WTC11 (cell line): Measurements from ENCODE around the gene ZNF311. TPM values are rescaled to one million over a fixed set of nuclear protein-coding genes. Genes with fewer than 3 reads are reported as not detected.
A peak's percentile ranks its signal among the peaks of the same experiment; 100 is the strongest.

ENCODE experiments used
- ATAC-seq: fragments of 200-7000 bp; cut with Tn5 transposase; 2 replicates; pipeline ENCODE4 v1.10.0; 2021; ENCODE audit warnings: mild to moderate bottlenecking, moderate library complexity
- CTCF ChIA-PET: fragments of 300-600 bp; sonication (Branson Sonifier 250); formaldehyde crosslinking; loops from one replicate; lab custom pipeline; 2021; ENCODE audit warnings: antibody characterized with exemption; lab: Charles Lee
- POLR2A ChIA-PET: fragments of 350-600 bp; sonication (Branson Sonifier 250); formaldehyde crosslinking; loops from one replicate; lab custom pipeline; 2021; ENCODE audit warnings: antibody characterized with exemption; lab: Charles Lee
- DNase-seq: peaks from one replicate; pipeline ENCODE4 v3.0.0; 2021; ENCODE audit warnings: low spot score
- H3K27ac Mint-ChIP-seq: 2 replicates; pipeline ENCODE4 v1.8.0; 2021; ENCODE audit warnings: mixed read lengths
- H3K27me3 Mint-ChIP-seq: 2 replicates; pipeline ENCODE4 v1.8.0; 2021; ENCODE audit warnings: low read depth, mild to moderate bottlenecking, moderate library complexity, mixed read lengths
- H3K36me3 Mint-ChIP-seq: 2 replicates; pipeline ENCODE4 v1.8.0; 2021; ENCODE audit warnings: mixed read lengths
- H3K4me1 Mint-ChIP-seq: 2 replicates; pipeline ENCODE4 v1.8.0; 2022; ENCODE audit warnings: mixed read lengths
- H3K4me3 Mint-ChIP-seq: 2 replicates; pipeline ENCODE4 v1.8.0; 2021; ENCODE audit warnings: mild to moderate bottlenecking, moderate library complexity, mixed read lengths
- H3K9me3 Mint-ChIP-seq: 2 replicates; pipeline ENCODE4 v1.8.0; 2021; ENCODE audit warnings: mixed read lengths
- CREM ChIP-seq: sonication (generic); formaldehyde crosslinking; IDR thresholded peaks from 2 replicates; pipeline ENCODE4 v1.8.1; 2022; ENCODE audit warnings: mild to moderate bottlenecking, missing genetic modification reagents, moderate library complexity
- ETV6 ChIP-seq: sonication (generic); formaldehyde crosslinking; IDR thresholded peaks from 2 replicates; pipeline ENCODE4 v1.8.1; 2022; ENCODE audit warnings: mild to moderate bottlenecking, missing genetic modification reagents
- FOXK1 ChIP-seq: sonication (generic); formaldehyde crosslinking; IDR thresholded peaks from 2 replicates; pipeline ENCODE4 v1.8.0; 2022; ENCODE audit warnings: mild to moderate bottlenecking, moderate library complexity, missing genetic modification reagents
- GABPB1 ChIP-seq: sonication (generic); formaldehyde crosslinking; IDR thresholded peaks from 2 replicates; pipeline ENCODE4 v1.8.1; 2023; ENCODE audit warnings: mild to moderate bottlenecking, missing genetic modification reagents
- GRHL2 ChIP-seq: fragments of 250-450 bp; sonication (Bioruptor Pico); IDR thresholded peaks from 2 replicates; pipeline ENCODE4 v1.8.0; 2022; ENCODE audit warnings: mild to moderate bottlenecking, moderate library complexity; ENCODE audit not compliant: insufficient replicate concordance, severe bottlenecking
- KAT7 ChIP-seq: sonication (generic); formaldehyde crosslinking; IDR thresholded peaks from 2 replicates; pipeline ENCODE4 v1.8.1; 2023; ENCODE audit warnings: missing genetic modification reagents, mild to moderate bottlenecking, borderline replicate concordance
- NFATC4 ChIP-seq: fragments of 250-450 bp; sonication (Bioruptor Pico); IDR thresholded peaks from 2 replicates; pipeline ENCODE4 v1.9.0; 2021; ENCODE audit warnings: mild to moderate bottlenecking
- SOX15 ChIP-seq: fragments of 250-450 bp; sonication (Bioruptor Pico); IDR thresholded peaks from 2 replicates; pipeline ENCODE4 v1.9.0; 2021; ENCODE audit warnings: mild to moderate bottlenecking
- TEAD1 ChIP-seq: sonication (generic); formaldehyde crosslinking; IDR thresholded peaks from 2 replicates; pipeline ENCODE4 v1.8.0; 2022; ENCODE audit warnings: mild to moderate bottlenecking, missing genetic modification reagents
- TP53 ChIP-seq: sonication (generic); formaldehyde crosslinking; IDR thresholded peaks from 2 replicates; pipeline ENCODE4 v1.8.1; 2023; ENCODE audit warnings: mild to moderate bottlenecking, missing genetic modification reagents
- ZNF121 ChIP-seq: sonication (generic); formaldehyde crosslinking; IDR thresholded peaks from 2 replicates; pipeline ENCODE4 v1.8.0; 2023; ENCODE audit warnings: missing genetic modification reagents
- ZNF232 ChIP-seq: sonication (generic); formaldehyde crosslinking; IDR thresholded peaks from 2 replicates; pipeline ENCODE4 v1.8.0; 2022; ENCODE audit warnings: mild to moderate bottlenecking, missing genetic modification reagents
- total RNA-seq: library from RNA; stranded (reverse); gene quantifications from 3 replicates; pipeline ENCODE4 v1.2.3, GENCODE V29; 2021
- TF ChIP-seq, protein P1 (sequence below): fragments of 200-600 bp; IDR thresholded peaks from 2 replicates; pipeline ENCODE4 v1.8.0; 2022; ENCODE audit warnings: antibody characterized with exemption
- TF ChIP-seq, protein P2 (sequence below): sonication (generic); formaldehyde crosslinking; IDR thresholded peaks from 2 replicates; pipeline ENCODE4 v1.8.0; 2022; ENCODE audit warnings: mild to moderate bottlenecking, missing genetic modification reagents
- TF ChIP-seq, protein P3 (sequence below): sonication (generic); formaldehyde crosslinking; IDR thresholded peaks from 2 replicates; pipeline ENCODE4 v1.8.0; 2022; ENCODE audit warnings: mild to moderate bottlenecking, missing genetic modification reagents
- TF ChIP-seq, protein P4 (sequence below): sonication (generic); formaldehyde crosslinking; IDR thresholded peaks from 2 replicates; pipeline ENCODE4 v1.8.0; 2022; ENCODE audit warnings: missing genetic modification reagents
- TF ChIP-seq, protein P5 (sequence below): sonication (generic); formaldehyde crosslinking; IDR thresholded peaks from 2 replicates; pipeline ENCODE4 v1.8.1; 2022; ENCODE audit warnings: mild to moderate bottlenecking, moderate library complexity, missing genetic modification reagents
- TF ChIP-seq, protein P6 (sequence below): sonication (generic); formaldehyde crosslinking; conservative IDR thresholded peaks from 2 replicates; pipeline ENCODE4 v1.8.1; 2022; ENCODE audit warnings: mild to moderate bottlenecking, missing genetic modification reagents
- TF ChIP-seq, protein P7 (sequence below): fragments of 250-450 bp; sonication (Bioruptor Pico); conservative IDR thresholded peaks from 2 replicates; pipeline ENCODE4 v1.9.0; 2021; ENCODE audit warnings: mild to moderate bottlenecking
- TF ChIP-seq, protein P8 (sequence below): sonication (generic); formaldehyde crosslinking; IDR thresholded peaks from 2 replicates; pipeline ENCODE4 v1.8.1; 2023; ENCODE audit warnings: mild to moderate bottlenecking, missing genetic modification reagents

The ZNF311 gene
- total RNA-seq, 1 experiment from 2014 or later: 2.0 TPM

DNA sequence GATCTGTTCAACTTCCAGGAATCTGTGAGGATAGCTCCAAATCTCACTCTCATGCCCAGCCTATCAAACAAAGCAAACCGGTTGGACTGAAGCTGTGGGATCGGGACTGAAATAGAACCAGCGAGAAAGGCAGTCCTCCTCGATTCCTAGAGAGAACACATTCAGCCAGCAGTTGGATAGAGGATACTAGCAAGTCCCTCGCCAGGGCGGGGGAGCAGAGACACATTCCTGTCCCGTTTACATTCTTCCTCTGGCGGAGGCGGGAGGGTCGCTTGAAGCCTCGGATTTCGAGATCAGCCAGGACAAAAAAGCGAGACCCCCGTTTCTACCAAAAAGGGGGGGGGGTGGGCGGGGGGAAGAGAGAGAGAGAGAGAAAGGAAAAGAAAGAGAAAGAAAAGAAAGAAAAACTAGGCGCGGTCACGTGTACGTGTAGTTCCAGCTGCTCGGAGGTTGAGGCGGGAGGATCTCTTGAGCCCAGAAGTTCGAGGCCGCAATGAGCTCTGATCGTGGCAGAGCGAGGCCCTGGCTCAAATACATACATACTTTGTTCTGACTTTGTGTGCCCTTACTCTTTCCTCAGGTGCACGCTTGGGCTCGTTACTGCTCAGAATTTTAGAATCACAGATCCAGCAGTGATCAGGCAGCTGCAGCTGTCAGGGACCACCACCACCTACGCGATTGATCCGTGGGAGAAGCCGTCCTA is 19.5 kb downstream of the ZNF311 start:
- ChIA-PET CTCF (interaction anchor here (0.6 to 2.5 kb wide), 16 partner anchors 9 to 219 kb away, joined by 3 to 15 read pairs (median 4); partner anchors contain the start of genes TRIM27 and ZNF311), POLR2A (interaction anchor here (0.8 to 2.5 kb wide), 6 partner anchors 27 to 149 kb away, joined by 3 to 14 read pairs (median 5); partner anchors contain the start of gene TRIM27)
- Mint-ChIP-seq H3K27me3 (peaks cover 3% of the 10 kb centered on the region), H3K9me3 (no peaks in the 10 kb centered on the region), H3K4me3 (peak overlapping the region; percentile 92), H3K4me1 (peaks cover 27% of the 10 kb centered on the region), H3K27ac (peak overlapping the region; percentile 96), H3K36me3 (peaks cover 2% of the 10 kb centered on the region; the same call in 1 of the 2 replicates)
- DNase-seq: peak; percentile 87
- TF ChIP-seq, protein P1, sequence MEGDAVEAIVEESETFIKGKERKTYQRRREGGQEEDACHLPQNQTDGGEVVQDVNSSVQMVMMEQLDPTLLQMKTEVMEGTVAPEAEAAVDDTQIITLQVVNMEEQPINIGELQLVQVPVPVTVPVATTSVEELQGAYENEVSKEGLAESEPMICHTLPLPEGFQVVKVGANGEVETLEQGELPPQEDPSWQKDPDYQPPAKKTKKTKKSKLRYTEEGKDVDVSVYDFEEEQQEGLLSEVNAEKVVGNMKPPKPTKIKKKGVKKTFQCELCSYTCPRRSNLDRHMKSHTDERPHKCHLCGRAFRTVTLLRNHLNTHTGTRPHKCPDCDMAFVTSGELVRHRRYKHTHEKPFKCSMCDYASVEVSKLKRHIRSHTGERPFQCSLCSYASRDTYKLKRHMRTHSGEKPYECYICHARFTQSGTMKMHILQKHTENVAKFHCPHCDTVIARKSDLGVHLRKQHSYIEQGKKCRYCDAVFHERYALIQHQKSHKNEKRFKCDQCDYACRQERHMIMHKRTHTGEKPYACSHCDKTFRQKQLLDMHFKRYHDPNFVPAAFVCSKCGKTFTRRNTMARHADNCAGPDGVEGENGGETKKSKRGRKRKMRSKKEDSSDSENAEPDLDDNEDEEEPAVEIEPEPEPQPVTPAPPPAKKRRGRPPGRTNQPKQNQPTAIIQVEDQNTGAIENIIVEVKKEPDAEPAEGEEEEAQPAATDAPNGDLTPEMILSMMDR: no peak
- peak; percentile 69 for TF ChIP-seq ZNF121 (CRISPR knock-in tag)
- TF ChIP-seq, protein P2, sequence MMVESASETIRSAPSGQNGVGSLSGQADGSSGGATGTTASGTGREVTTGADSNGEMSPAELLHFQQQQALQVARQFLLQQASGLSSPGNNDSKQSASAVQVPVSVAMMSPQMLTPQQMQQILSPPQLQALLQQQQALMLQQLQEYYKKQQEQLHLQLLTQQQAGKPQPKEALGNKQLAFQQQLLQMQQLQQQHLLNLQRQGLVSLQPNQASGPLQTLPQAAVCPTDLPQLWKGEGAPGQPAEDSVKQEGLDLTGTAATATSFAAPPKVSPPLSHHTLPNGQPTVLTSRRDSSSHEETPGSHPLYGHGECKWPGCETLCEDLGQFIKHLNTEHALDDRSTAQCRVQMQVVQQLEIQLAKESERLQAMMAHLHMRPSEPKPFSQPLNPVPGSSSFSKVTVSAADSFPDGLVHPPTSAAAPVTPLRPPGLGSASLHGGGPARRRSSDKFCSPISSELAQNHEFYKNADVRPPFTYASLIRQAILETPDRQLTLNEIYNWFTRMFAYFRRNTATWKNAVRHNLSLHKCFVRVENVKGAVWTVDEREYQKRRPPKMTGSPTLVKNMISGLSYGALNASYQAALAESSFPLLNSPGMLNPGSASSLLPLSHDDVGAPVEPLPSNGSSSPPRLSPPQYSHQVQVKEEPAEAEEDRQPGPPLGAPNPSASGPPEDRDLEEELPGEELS (CRISPR knock-in tag): peak; percentile 54; the same call in 1 of the 2 replicates
- TF ChIP-seq ZNF232 (CRISPR knock-in tag): 0 out of 2 replicates have a peak, but pooled peaks have one; percentile 36
- no peak for TF ChIP-seq GRHL2 (CRISPR knock-in tag)
- TF ChIP-seq, protein P3, sequence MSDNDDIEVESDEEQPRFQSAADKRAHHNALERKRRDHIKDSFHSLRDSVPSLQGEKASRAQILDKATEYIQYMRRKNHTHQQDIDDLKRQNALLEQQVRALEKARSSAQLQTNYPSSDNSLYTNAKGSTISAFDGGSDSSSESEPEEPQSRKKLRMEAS (CRISPR knock-in tag): peak; percentile 44; the same call in 1 of the 2 replicates
- TF ChIP-seq, protein P4, sequence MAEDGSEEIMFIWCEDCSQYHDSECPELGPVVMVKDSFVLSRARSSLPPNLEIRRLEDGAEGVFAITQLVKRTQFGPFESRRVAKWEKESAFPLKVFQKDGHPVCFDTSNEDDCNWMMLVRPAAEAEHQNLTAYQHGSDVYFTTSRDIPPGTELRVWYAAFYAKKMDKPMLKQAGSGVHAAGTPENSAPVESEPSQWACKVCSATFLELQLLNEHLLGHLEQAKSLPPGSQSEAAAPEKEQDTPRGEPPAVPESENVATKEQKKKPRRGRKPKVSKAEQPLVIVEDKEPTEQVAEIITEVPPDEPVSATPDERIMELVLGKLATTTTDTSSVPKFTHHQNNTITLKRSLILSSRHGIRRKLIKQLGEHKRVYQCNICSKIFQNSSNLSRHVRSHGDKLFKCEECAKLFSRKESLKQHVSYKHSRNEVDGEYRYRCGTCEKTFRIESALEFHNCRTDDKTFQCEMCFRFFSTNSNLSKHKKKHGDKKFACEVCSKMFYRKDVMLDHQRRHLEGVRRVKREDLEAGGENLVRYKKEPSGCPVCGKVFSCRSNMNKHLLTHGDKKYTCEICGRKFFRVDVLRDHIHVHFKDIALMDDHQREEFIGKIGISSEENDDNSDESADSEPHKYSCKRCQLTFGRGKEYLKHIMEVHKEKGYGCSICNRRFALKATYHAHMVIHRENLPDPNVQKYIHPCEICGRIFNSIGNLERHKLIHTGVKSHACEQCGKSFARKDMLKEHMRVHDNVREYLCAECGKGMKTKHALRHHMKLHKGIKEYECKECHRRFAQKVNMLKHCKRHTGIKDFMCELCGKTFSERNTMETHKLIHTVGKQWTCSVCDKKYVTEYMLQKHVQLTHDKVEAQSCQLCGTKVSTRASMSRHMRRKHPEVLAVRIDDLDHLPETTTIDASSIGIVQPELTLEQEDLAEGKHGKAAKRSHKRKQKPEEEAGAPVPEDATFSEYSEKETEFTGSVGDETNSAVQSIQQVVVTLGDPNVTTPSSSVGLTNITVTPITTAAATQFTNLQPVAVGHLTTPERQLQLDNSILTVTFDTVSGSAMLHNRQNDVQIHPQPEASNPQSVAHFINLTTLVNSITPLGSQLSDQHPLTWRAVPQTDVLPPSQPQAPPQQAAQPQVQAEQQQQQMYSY (CRISPR knock-in tag): peak; percentile 80
- TF ChIP-seq FOXK1 (CRISPR knock-in tag): peak; percentile 77
- TF ChIP-seq NFATC4 (CRISPR knock-in tag): no peak
- TF ChIP-seq ETV6 (CRISPR knock-in tag): no peak
- TF ChIP-seq, protein P5, sequence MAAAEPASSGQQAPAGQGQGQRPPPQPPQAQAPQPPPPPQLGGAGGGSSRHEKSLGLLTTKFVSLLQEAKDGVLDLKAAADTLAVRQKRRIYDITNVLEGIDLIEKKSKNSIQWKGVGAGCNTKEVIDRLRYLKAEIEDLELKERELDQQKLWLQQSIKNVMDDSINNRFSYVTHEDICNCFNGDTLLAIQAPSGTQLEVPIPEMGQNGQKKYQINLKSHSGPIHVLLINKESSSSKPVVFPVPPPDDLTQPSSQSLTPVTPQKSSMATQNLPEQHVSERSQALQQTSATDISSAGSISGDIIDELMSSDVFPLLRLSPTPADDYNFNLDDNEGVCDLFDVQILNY (CRISPR knock-in tag): no peak
- TF ChIP-seq SOX15: no peak
- TF ChIP-seq, protein P6, sequence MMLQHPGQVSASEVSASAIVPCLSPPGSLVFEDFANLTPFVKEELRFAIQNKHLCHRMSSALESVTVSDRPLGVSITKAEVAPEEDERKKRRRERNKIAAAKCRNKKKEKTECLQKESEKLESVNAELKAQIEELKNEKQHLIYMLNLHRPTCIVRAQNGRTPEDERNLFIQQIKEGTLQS (CRISPR knock-in tag): no peak
- TF ChIP-seq, protein P7, sequence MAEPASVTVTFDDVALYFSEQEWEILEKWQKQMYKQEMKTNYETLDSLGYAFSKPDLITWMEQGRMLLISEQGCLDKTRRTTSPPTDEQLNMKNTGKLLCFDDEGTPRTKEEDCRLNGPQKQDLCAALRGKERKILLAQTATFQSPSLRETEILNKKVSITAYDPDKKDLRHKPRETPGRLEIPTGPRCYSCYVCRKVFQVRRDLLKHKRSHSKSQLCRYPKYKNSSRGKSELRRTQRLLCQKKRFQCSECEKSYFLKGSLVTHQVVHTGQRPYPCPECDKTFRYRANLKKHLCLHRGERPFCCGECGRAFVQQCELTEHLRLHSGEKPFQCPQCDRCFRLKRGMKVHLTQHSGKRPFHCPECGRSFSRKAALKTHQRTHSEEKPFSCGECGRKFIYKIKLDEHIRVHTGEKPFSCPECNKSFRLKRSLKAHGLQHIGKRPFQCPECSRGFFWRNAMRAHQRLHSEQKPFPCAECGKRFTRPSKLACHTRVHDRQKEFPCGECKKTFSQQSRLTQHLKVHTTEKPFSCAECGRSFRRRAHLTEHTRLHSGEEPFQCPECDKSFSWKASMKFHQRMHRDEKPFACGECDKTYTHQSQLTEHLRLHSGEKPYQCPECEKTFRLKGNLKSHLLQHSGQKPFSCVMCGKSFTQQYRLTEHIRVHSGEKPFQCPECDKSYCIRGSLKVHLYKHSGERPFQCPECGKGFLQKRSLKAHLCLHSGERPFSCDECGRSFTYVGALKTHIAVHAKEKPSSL (CRISPR knock-in tag): no peak
- TF ChIP-seq, protein P8, sequence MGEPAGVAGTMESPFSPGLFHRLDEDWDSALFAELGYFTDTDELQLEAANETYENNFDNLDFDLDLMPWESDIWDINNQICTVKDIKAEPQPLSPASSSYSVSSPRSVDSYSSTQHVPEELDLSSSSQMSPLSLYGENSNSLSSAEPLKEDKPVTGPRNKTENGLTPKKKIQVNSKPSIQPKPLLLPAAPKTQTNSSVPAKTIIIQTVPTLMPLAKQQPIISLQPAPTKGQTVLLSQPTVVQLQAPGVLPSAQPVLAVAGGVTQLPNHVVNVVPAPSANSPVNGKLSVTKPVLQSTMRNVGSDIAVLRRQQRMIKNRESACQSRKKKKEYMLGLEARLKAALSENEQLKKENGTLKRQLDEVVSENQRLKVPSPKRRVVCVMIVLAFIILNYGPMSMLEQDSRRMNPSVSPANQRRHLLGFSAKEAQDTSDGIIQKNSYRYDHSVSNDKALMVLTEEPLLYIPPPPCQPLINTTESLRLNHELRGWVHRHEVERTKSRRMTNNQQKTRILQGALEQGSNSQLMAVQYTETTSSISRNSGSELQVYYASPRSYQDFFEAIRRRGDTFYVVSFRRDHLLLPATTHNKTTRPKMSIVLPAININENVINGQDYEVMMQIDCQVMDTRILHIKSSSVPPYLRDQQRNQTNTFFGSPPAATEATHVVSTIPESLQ (CRISPR knock-in tag): no peak
- peak; percentile 60 for TF ChIP-seq GABPB1 (CRISPR knock-in tag)
- TF ChIP-seq TEAD1: peak; percentile 82; the same call in 1 of the 2 replicates
- no peak for TF ChIP-seq TP53
- 0 out of 2 replicates have a peak, but pooled peaks have one; percentile 56 for TF ChIP-seq KAT7
- no peak for TF ChIP-seq CREM (CRISPR knock-in tag)
- peak; percentile 59 for ATAC-seq
